H1 (cell line): ENCODE measurements around the gene PLCB4. TPM values are rescaled to one million over a fixed set of nuclear protein-coding genes. Genes with fewer than 3 reads are reported as not detected.

Experiments
- E2F6 ChIP-seq: IDR thresholded peaks from 2 replicates; pipeline ENCODE4 v1.6.1; 2012; ENCODE audit warnings: inconsistent platforms
- polyA plus RNA-seq, 7 experiments: library from polyadenylated mRNA; depleted of rRNA in 3 of 7; stranded (reverse) in 5 of 7; unstranded in 2 of 7; fragments of >200 nt in 5 of 7; fragments of 200-250 nt in 2 of 7; gene quantifications; 1 replicate in 5 of 7; 2 replicates in 1 of 7; 4 replicates in 1 of 7; pipeline versions ENCODE4 v1.2.1 to v1.2.3, GENCODE V29; 2011 to 2013; ENCODE audit warnings: missing spikeins in 2 of 7, mixed read lengths in 2 of 7
- total RNA-seq: library from RNA; stranded (reverse); fragmentation: NEBNext Ultra II Directional; extraction: Animal tissue kit (Norgen Biotek cat#: 25700); gene quantifications from 2 replicates; pipeline ENCODE4 v1.2.1, GENCODE V29; 2021

The PLCB4 gene
- total and polyA plus RNA-seq, 2 of the 8 experiments (the other 6 are each of a cell fraction or from before 2014, with no cell fraction given): 3.2 to 14.1 TPM

- TF ChIP-seq E2F6: no peak
These were observed 18.8 kb downstream of the PLCB4 start (continued) for GRCh38 chr20:9087531-9088217.
